RWPE1 (cell line): ENCODE data around the gene GPR152.
"Not testable (repeated sequence)": the region's sequence is repeated elsewhere in the genome, so short reads cannot be mapped to it uniquely, and the experiment has no call there.

Experiments
- CTCF ChIA-PET: fragments of 350-600 bp; sonication (Branson Sonifier 250); formaldehyde crosslinking; extraction: SDS; loops from one replicate; lab custom pipeline; 2021; lab: Yijun Ruan, JAX
- POLR2A ChIA-PET: fragments of 400-600 bp; formaldehyde crosslinking; extraction: SDS; loops from one replicate; lab custom pipeline; 2020; ENCODE audit warnings: antibody characterized with exemption; ENCODE audit not compliant: low non-redundant PET; lab: Yijun Ruan, JAX
- DNase-seq: peaks from one replicate; pipeline ENCODE4 v3.0.0; 2012; ENCODE audit warnings: low spot score
- H3K27ac ChIP-seq: fragments of 450-650 bp; 2 replicates; pipeline ENCODE4 v1.5.1; 2017
- TF ChIP-seq, protein P1 (sequence below): fragments of 450-650 bp; conservative IDR thresholded peaks from 2 replicates; pipeline ENCODE4 v1.5.1; 2017; ENCODE audit warnings: low read depth, mild to moderate bottlenecking

GPR152 gene

DNA sequence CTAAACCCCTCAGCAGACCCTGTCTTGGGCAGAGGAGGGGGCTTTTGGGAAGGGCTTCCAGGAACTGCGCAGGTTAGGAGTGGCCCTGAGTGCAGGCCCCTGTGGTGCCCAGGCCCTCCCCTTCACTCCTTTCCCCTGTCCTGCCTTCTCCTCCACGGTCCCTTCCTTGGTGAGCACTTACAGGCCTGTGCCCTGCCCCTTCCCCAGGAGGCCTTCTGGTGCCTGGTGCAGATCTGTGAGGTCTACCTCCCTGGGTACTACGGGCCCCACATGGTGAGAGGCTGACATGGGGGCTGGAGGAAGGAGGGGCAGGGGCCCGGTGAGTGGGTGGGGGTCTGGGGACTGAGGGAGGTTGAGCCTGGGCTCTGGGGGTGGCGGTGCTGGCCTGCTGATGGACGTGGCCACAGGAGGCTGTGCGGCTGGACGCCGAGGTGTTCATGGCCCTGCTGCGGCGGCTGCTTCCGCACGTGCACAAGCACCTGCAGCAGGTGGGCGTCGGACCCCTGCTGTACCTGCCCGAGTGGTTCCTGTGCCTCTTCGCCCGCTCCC, 46.0 kb downstream of the GPR152 start:
- H3K27ac ChIP-seq: 0 out of 2 replicates have a peak overlapping the region, but pooled peaks have one; percentile 2
- CTCF ChIA-PET: interaction anchor here (0.7 kb wide), 1 partner anchor 45 kb away, joined by 3 read pairs; no protein-coding TSS in a partner anchor
- POLR2A ChIA-PET: no interaction called here
- DNase-seq: no peak
- TF ChIP-seq, protein P1, sequence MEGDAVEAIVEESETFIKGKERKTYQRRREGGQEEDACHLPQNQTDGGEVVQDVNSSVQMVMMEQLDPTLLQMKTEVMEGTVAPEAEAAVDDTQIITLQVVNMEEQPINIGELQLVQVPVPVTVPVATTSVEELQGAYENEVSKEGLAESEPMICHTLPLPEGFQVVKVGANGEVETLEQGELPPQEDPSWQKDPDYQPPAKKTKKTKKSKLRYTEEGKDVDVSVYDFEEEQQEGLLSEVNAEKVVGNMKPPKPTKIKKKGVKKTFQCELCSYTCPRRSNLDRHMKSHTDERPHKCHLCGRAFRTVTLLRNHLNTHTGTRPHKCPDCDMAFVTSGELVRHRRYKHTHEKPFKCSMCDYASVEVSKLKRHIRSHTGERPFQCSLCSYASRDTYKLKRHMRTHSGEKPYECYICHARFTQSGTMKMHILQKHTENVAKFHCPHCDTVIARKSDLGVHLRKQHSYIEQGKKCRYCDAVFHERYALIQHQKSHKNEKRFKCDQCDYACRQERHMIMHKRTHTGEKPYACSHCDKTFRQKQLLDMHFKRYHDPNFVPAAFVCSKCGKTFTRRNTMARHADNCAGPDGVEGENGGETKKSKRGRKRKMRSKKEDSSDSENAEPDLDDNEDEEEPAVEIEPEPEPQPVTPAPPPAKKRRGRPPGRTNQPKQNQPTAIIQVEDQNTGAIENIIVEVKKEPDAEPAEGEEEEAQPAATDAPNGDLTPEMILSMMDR: no peak

DNA sequence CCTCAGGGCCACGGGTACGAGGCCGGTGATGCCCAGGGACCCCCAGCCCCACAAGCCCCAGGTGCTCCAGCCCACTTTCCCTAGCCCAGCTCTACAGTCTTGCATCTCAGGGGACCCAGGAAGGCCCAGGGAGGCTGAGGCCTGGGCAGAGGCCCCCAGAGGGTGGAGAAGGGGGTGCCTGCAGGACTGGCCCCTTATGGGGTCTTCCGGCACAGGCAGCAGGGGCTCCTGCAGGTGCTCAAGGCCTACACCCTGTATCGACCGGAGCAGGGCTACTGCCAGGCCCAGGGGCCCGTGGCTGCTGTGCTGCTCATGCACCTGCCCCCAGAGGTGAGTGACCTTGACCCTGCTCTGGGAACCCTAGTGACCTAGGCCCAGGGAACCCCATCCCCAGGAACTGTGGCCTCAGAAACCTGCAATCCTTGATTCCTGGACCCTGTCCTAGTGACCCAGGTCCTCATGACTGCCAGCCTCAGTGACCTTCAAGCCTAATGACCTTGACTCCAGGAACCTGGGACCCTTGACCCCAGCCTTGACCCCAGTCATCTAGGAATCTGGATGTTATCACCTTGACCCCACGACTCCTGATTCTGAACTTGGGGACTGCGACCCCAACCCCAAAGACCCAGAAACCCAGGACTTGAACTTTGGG, 46.7 kb downstream of the GPR152 start:
- ChIA-PET POLR2A (interaction anchor here (0.7 kb wide), 1 partner anchor 51 kb away, joined by 3 read pairs; no protein-coding TSS in a partner anchor), CTCF (no interaction called here)
- DNase-seq: no peak
- TF ChIP-seq, protein P1: no peak
- no peak overlapping the region for H3K27ac ChIP-seq

DNA sequence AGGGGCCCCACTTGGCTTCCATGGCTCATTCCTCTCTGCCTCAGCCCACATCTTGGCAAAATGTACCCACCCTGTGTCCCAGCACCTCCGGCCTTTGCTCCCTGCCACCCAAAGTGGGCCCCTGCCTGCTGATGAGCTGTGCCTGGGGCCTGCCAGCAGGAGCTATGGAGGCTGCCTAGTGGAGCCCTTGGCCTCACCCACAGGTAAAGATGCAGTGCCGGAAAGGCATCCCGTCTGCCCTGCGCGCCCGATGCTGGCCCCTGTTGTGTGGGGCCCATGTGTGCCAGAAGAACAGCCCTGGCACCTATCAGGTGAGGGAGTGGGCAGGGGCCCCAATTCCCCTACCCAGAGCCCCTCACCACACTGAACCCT, 47.3 kb downstream of the GPR152 start:
- CTCF ChIA-PET: interaction anchor here (0.5 kb wide), 1 partner anchor 76 kb away, joined by 3 read pairs; no protein-coding TSS in a partner anchor
- H3K27ac ChIP-seq: peak overlapping the region; percentile 94; the same call in 1 of the 2 replicates
- DNase-seq: no peak
- POLR2A ChIA-PET: interaction anchor here (0.7 kb wide), 1 partner anchor 51 kb away, joined by 3 read pairs; no protein-coding TSS in a partner anchor
- TF ChIP-seq, protein P1: no peak

DNA sequence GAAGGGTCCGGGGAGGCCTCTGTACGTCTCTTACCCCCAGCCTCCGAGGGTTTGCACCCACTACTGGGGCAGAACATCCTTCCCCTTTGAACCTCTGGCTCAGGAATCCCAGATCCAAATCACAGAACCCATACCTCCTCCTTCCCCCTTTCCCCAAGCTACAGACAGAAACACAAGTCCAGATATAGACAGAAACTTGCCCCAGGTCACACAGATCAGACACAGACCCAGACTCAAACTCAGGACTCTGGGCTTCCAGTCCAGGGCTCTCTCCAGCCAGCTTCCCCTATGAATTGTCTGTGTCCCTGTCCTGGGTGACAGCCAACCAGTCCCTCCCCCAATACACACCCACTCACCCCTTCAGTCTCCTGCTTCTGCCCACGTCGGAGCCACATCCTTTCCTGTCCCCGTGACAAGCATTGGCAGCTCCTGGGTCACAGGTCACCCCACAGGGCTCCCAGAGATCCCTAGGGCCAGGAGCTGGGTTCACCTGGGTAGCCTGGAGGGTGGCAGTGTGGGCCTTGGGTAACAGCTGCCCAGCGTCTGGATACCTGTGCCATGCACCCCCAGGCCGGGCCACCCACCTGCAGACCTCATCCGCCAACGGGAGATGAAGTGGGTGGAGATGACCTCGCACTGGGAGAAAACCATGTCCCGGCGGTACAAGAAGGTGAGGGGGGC, 47.9 kb downstream of the GPR152 start:
- DNase-seq: no peak
- peak overlapping the region; percentile 94 for H3K27ac ChIP-seq
- ChIA-PET POLR2A (interaction anchor here (0.7 kb wide), 1 partner anchor 50 kb away, joined by 3 read pairs; no protein-coding TSS in a partner anchor), CTCF (interaction anchor here (0.5 to 0.7 kb wide), 2 partner anchors 8 to 76 kb away, joined by 3 read pairs; no protein-coding TSS in a partner anchor)
- TF ChIP-seq, protein P1: no peak

DNA sequence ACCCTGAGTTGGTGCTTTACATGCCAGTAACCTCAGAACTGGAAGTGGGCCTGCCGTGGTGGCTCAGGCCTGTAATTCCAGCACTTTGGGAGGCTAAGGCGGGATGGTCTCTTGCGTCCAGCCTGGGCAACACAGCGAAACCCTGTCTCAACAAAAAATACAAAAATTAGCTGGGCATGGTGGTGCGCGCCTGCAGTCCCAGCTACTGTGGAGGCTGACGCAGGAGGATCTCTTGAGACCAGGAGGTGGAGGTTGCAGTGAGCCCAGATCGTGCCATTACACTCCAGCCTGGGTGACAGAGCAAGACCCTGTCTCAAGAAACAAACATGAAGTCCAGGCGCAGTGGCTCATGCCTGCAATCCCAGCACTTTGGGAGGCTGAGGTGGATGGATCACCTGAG, 49.4 kb downstream of the GPR152 start:
- POLR2A ChIA-PET: interaction anchor here (0.6 kb wide), 1 partner anchor 175 kb away, joined by 4 read pairs; no protein-coding TSS in a partner anchor

DNA sequence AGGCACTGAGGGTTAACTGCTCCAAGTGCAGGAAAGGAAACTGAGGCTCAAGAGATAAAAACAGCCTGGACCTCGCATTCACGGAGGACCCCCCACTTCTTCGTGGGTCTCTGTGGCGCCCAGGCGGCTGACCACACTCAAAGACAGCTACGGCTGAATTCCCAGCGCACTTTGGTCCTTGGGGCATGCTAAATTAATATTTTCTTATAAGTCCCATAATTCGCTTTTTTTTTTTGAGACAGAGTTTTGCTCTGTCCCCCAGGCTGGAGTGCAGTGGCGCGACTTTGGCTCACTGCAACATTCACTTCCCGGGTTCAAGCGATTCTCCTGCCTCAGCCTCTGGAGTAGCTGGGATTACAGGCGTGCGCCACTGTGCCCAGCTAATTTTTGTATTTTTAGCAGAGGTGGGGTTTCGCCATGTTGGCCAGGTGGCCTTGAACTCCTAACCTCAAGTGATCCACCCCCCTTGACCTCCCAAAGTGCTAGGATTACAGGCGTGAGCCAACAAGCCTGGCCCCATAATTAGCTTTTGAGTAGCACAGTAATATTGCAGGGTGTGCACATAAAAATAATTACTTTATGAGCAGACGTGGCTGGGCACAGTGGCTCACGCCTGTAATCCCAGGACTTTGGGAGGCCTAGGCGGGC, 50.2 kb downstream of the GPR152 start:
- DNase-seq: not testable (repeated sequence)
- ChIA-PET POLR2A (interaction anchor here (0.6 to 2.4 kb wide), 11 partner anchors 9 to 175 kb away, joined by 3 to 14 read pairs (median 4); partner anchors contain the start of genes RAD9A, RPS6KB2 and TMEM134), CTCF (interaction anchor here (0.6 to 2.0 kb wide), 10 partner anchors 11 to 1155 kb away, joined by 3 to 12 read pairs (median 4); partner anchors contain the start of genes RAD9A and RPS6KB2)
- H3K27ac ChIP-seq: peak overlapping the region; percentile 94

More for the DNA sequence above, 49.4 kb downstream of the GPR152 start:
- CTCF ChIA-PET: interaction anchor here (0.6 to 1.4 kb wide), 3 partner anchors 12 to 1154 kb away, joined by 3 to 5 read pairs (median 5); partner anchors contain the start of gene RAD9A
- DNase-seq: not testable (repeated sequence)
- H3K27ac ChIP-seq: peak overlapping the region; percentile 94
